ENCODE data around the gene SPRR2E.
"Not testable (repeated sequence)": the region's sequence is repeated elsewhere in the genome, so short reads cannot be mapped to it uniquely, and the experiment has no call there.

The SPRR2E gene

GRCh38 chr1:153094426-153094825 is at the start of gene SPRR2E:
TSS of gene SPRR2E (minus strand) at chr1:153094526. CDS start at chr1:153093751, 775 bp downstream.
- no peak for DNase-seq

GRCh38 chr1:153141377-153141776 is 47.1 kb upstream of the SPRR2E start:
- DNase-seq = no peak

- DNase-seq = no peak
Measured at GRCh38 chr1:153140484-153140883, 46.2 kb upstream of the SPRR2E start.

- DNase-seq = no peak
Measured at GRCh38 chr1:153133743-153134142, 39.4 kb upstream of the SPRR2E start.

GRCh38 chr1:153133267-153133666 is 38.9 kb upstream of the SPRR2E start:
- no peak for DNase-seq

- not testable (repeated sequence) for DNase-seq
Measured at GRCh38 chr1:153128688-153129087, 34.4 kb upstream of the SPRR2E start.

GRCh38 chr1:153127296-153127695 is 33.0 kb upstream of the SPRR2E start:
- DNase-seq = no peak

GRCh38 chr1:153125536-153125935 is 31.2 kb upstream of the SPRR2E start:
- no peak for DNase-seq

- DNase-seq = not testable (repeated sequence)
Measured at GRCh38 chr1:153123793-153124192, 29.5 kb upstream of the SPRR2E start.

GRCh38 chr1:153122831-153123421 is 28.6 kb upstream of the SPRR2E start:
- no peak for DNase-seq

GRCh38 chr1:153120945-153121344 is 26.6 kb upstream of the SPRR2E start:
- DNase-seq = no peak

GRCh38 chr1:153119491-153119971 is 25.2 kb upstream of the SPRR2E start:
- no peak for DNase-seq

GRCh38 chr1:153115264-153115663 is 20.9 kb upstream of the SPRR2E start:
- not testable (repeated sequence) for DNase-seq

GRCh38 chr1:153113416-153113815 is 19.1 kb upstream of the SPRR2E start, which contains the start of gene SPRR2F:
TSS of gene SPRR2F (minus strand) at chr1:153113516. CDS start at chr1:153112733, 783 bp downstream.
- DNase-seq = no peak

GRCh38 chr1:153112454-153112853 is 18.1 kb upstream of the SPRR2E start:
- DNase-seq = not testable (repeated sequence)

- DNase-seq = no peak
Measured at GRCh38 chr1:153100245-153100644, 5.9 kb upstream of the SPRR2E start.

- DNase-seq = no peak
Measured at GRCh38 chr1:153099461-153100045, 5.2 kb upstream of the SPRR2E start.

- no peak for DNase-seq
Measured at GRCh38 chr1:153095764-153096163, 1.4 kb upstream of the SPRR2E start.

GRCh38 chr1:153087652-153088051 is 6.7 kb downstream of the SPRR2E start:
- DNase-seq = no peak

- DNase-seq = no peak
Measured at GRCh38 chr1:153081736-153082135, 12.6 kb downstream of the SPRR2E start.

GRCh38 chr1:153072806-153073726 is 21.3 kb downstream of the SPRR2E start:
- DNase-seq = no peak

- no peak for DNase-seq
Measured at GRCh38 chr1:153071511-153071910, 22.8 kb downstream of the SPRR2E start, which contains the start of gene SPRR2B. TSS of gene SPRR2B (minus strand) at chr1:153071611. CDS start at chr1:153070839, 772 bp downstream.

GRCh38 chr1:153070243-153070642 is 24.1 kb downstream of the SPRR2E start:
- DNase-seq = no peak
